GM19035 (cell line): Measurements from ENCODE around the gene EIF4A3.

Source experiments
- ATAC-seq: cut with Tn5 transposase; IDR thresholded peaks from one replicate; pipeline ENCODE4 v1.9.1; 2021; ENCODE audit not compliant: unreplicated experiment

EIF4A3 gene

GRCh38 chr17:80138856-80139426 is 8.0 kb downstream of the EIF4A3 start:
- ATAC-seq = no peak

GRCh38 chr17:80137131-80137530 is 9.8 kb downstream of the EIF4A3 start:
- no peak for ATAC-seq

DNA sequence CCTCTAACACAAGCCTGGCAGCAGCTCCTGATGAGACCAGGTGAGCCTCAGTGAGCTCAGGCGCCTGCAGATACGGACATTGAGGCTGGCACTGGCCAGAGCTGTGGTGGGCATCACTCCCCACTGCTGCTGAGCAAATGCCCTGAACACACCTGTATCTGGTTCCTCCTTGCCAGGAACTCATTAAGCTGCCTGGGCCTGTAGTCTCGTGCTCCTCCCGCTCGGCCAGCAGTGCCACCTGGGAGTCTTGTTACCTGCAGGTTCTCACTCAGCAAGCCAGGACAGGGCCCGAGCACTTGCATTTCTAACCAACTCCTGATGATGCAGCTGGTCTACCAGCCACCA is 13.3 kb downstream of the EIF4A3 start:
- ATAC-seq = no peak

DNA sequence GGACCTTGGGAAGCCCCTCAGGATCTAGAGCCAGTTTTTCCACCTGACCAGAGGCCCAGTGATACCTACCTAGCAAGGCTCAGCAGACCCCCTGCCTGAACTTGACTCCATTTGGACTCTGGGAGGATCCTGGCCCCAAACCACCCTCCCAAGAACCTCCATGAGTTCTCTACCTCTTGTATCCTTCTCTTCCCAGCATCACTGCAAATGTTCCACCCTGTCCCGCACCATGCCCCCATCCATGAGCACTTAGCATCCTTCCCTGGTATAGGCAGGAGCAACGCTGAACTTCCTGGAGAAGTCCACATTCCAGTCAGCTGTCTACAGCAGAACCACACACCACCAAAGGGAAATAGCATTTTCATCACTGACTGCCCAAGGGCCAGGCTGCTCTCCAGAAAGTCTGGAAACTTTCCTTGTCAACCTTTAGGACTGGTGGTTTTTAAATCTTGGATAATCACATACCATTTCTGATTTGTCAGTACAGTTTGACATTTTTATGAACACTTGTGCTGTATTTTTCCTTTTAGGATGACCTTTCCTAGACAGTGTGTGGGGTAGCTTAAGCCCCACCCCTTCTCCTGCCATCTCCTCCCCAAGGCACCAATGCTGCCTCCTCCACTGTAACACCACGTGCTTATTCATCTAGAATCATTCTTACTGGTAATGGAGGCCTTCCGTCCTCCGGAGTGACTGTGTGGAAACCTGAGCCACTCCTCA is 13.9 kb downstream of the EIF4A3 start:
- ATAC-seq = no peak

- ATAC-seq = no peak
Observed at GRCh38 chr17:80130992-80131391, 15.9 kb downstream of the EIF4A3 start.

- no peak for ATAC-seq
Observed at GRCh38 chr17:80129006-80129565, 17.8 kb downstream of the EIF4A3 start.

DNA sequence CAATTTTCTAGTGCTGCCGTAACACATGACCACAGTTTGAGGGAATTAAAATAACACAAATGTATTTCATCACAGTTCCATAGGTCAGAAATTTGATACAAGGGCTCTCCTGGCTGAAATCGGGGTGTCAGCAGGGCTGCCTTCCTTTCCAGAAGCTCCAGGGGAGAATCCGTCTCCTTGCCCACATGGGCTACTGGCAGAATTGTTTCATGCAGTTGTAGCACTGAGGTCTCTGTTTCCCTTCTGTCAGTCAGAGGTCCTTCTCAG is 20.5 kb downstream of the EIF4A3 start:
- ATAC-seq = no peak

DNA sequence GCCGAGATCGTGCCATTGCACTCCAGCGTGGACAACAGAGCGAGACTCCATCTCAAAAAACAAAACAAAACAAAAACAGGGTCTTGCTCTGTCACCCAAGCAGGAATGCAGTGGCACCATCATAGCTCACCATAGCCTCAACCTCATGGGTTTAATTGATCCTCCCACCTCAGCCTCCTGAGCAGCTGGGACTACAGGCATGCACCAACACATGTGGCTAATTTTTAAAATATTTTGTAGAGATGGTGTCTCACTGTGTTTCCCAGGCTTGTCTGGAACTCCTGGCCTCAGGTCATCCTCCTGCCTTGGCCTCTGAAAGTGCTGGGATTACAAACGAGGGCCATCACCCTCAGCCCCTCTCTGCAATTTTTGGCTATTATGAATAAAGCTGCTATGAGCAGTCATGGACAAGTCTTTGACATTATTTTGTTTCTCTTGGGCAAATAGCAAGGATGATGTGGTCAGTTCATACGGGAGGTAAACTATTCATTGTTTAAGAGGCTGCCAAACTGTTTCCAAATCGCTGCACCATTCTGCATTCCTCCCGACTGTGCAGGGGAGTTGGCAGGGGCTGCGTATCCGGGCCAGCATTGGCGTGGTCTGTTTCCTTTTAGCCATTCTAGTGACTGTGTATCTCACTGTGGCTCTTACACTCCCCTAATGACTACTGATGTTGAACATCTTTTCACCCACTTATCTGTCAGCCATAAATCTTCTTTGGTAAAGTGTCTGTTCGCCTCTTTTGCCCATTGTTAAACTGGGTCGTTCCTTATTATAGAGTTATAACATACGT is 21.1 kb downstream of the EIF4A3 start:
- ATAC-seq = no peak

DNA sequence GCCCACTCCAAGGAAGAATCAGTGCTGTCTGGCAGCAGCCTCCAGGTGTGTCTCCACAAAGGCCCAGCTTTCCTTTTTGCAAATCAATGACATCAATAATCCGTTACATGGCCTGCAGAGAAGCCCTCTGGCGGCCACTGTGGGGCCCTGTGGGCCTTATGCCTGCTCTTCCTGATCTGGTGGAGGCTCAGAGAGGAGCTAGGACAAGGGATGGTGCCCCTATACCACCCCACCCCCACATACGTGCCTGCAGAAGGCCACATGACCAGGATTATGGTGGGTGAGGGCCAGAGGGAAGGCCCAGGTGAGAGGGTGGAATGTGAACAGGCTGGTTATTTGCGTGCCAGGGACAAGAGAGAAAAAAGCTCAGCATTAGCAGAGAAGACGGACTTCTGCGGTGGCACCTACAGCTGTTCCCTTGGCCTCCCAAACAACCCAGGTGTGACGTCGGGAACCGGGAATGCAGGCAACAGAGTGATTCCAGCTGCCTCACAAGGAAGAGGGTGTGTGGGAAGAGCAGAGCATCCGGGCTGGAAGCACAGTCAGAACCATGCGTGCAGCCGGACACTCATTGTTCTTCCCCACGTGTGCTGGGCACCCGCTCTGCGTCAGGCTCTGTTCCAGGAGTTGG is 22.5 kb downstream of the EIF4A3 start:
- no peak for ATAC-seq

DNA sequence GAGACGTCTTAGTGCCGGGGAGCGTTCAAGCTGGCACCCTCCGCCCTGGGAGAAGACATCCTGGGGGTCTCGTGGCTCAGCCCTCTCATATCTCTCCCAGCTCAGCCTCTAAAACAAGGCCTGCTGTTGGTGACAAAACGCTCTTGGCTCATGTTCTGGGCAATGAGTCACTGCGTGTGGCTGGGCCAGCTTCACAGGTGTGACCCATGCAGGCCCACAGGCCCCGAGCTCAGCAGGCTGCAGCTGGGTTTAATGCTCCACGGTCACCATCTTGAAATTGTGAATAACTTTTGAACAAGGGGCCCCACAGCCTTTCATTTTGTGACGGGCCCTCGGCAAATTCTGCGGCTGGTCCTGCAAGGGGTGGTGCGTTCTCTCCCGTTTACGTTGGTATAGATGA is 23.1 kb downstream of the EIF4A3 start:
- ATAC-seq = no peak

- no peak for ATAC-seq
Observed at GRCh38 chr17:80122926-80123505, 23.9 kb downstream of the EIF4A3 start.

GRCh38 chr17:80122026-80122575 is 24.8 kb downstream of the EIF4A3 start:
- ATAC-seq = no peak

GRCh38 chr17:80119839-80120238 is 27.1 kb downstream of the EIF4A3 start:
- no peak for ATAC-seq

DNA sequence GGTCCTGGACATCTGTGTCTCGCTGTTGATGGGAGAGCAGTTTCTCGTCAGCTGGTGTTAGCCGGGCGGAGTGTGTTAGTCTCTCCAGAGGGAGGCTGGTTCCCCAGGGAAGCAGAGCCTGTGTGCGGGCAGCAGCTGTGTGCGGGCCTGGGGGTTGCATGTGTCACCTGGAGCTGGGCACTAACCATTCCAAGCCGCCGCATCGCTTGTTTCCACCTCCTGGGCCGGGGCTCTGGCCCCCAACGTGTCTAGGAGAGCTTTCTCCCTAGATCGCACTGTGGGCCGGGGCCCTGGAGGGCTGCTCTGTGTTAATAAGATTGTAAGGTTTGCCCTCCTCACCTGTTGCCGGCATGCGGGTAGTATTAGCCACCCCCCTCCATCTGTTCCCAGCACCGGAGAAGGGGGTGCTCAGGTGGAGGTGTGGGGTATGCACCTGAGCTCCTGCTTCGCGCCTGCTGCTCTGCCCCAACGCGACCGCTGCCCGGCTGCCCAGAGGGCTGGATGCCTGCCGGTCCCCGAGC is 27.6 kb downstream of the EIF4A3 start:
- ATAC-seq = no peak

GRCh38 chr17:80118601-80119270 is 28.2 kb downstream of the EIF4A3 start:
- no peak for ATAC-seq

- no peak for ATAC-seq
Observed at GRCh38 chr17:80117491-80118401, 29.2 kb downstream of the EIF4A3 start.

DNA sequence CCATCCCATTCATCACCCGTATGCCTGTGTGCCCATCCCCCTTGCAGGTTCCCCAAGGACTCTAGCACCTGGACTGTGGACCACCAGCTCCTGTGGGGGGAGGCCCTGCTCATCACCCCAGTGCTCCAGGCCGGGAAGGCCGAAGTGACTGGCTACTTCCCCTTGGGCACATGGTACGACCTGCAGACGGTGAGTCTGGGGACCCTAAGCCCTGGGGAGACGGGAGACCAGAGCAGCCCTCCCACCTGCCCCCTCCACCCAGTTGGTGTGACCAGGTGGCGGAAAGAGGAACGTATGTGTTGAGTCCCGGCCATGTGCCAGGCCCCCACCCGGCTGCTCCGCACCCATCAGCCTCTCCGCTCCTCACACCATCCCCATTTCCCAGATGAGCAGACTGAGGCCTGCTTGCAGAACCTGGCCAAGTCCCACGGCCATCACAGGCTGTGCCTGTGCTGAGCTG is 30.0 kb downstream of the EIF4A3 start:
- no peak for ATAC-seq

GRCh38 chr17:80116276-80116920 is 30.5 kb downstream of the EIF4A3 start:
- ATAC-seq = no peak

DNA sequence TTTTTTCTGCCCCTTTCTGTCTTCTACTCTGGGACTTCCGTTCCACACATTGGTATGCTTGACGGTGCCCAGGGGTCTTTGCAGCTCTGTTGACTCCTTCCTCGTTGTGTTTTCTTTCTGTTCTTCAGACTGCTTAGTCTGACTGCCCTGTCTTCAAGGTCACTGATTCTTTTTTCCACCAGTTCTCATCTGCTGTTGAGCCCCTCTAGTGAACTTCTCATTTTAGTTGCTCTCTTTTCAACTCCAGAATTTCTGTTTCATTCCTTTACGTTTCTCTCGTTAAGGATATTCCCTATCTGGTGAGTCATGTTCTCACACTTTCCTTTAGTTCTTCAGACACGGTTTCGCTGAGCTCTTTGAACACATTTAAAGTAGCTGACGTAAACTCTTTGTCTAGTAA is 31.8 kb downstream of the EIF4A3 start:
- ATAC-seq = no peak
